ENCODE data around the gene HSDL2.
"Not testable (repeated sequence)": the region's sequence is repeated elsewhere in the genome, so short reads cannot be mapped to it uniquely, and the experiment has no call there.

HSDL2 gene

GRCh38 chr9:112507001-112507680, 127.2 kb downstream of the HSDL2 start:
- TF ChIP-seq CTCF (IDR thresholded peaks at IDR 0.05; ENCODE audit: low read depth, low read length): no peak
- no peak overlapping the region for H3K4me3 ChIP-seq (ENCODE audit: low read depth, low read length)

- H3K4me3 ChIP-seq (ENCODE audit: low read depth, low read length): no peak overlapping the region
- TF ChIP-seq CTCF (IDR thresholded peaks at IDR 0.05; ENCODE audit: low read depth, low read length): no peak
These were observed 128.5 kb downstream of the HSDL2 start for GRCh38 chr9:112508377-112508776.

GRCh38 chr9:112512377-112512776, 132.5 kb downstream of the HSDL2 start:
- H3K4me3 ChIP-seq (ENCODE audit: low read depth, low read length): not testable (repeated sequence)

- TF ChIP-seq CTCF (IDR thresholded peaks at IDR 0.05; ENCODE audit: low read depth, low read length): no peak
- H3K4me3 ChIP-seq (ENCODE audit: low read depth, low read length): no peak overlapping the region
These were observed 136.9 kb downstream of the HSDL2 start for GRCh38 chr9:112516769-112517168.

GRCh38 chr9:112520069-112520468, 140.2 kb downstream of the HSDL2 start:
- no peak for TF ChIP-seq CTCF (IDR thresholded peaks at IDR 0.05; ENCODE audit: low read depth, low read length)
- no peak overlapping the region for H3K4me3 ChIP-seq (ENCODE audit: low read depth, low read length)

GRCh38 chr9:112520656-112521055, 140.7 kb downstream of the HSDL2 start:
- H3K4me3 ChIP-seq (ENCODE audit: low read depth, low read length): no peak overlapping the region
- TF ChIP-seq CTCF (IDR thresholded peaks at IDR 0.05; ENCODE audit: low read depth, low read length): no peak

Data from WI38 (cell line).